CD4-positive, alpha-beta T cell treated with Interleukin-17A for 4 hours (primary cell): ENCODE measurements around the gene SLC25A25.

Experiments
- DNase-seq: peaks from one replicate; pipeline ENCODE4 v3.0.0-alpha.2; 2020; ENCODE audit warnings: mixed read lengths

SLC25A25 gene

GRCh38 chr9:128149001-128149701, 81.1 kb downstream of the SLC25A25 start, which contains the start of gene LCN2:
TSS of gene LCN2 (plus strand) at chr9:128149453. CDS start at chr9:128149526, 73 bp downstream.
- DNase-seq: no peak

- no peak for DNase-seq
Measured at GRCh38 chr9:128149951-128150593, 82.0 kb downstream of the SLC25A25 start.

- peak; percentile 19 for DNase-seq
Measured at GRCh38 chr9:128150594-128151308, 82.7 kb downstream of the SLC25A25 start.

GRCh38 chr9:128151309-128152132, 83.5 kb downstream of the SLC25A25 start:
- DNase-seq: no peak

GRCh38 chr9:128152133-128153059, 84.4 kb downstream of the SLC25A25 start:
- DNase-seq: no peak

GRCh38 chr9:128153060-128153946, 85.3 kb downstream of the SLC25A25 start:
- DNase-seq: no peak

GRCh38 chr9:128153947-128154695, 86.1 kb downstream of the SLC25A25 start:
- no peak for DNase-seq

GRCh38 chr9:128155736-128156500, 87.9 kb downstream of the SLC25A25 start:
- DNase-seq: no peak
